Body of pancreas (tissue), 4 donors: ENCODE measurements around the gene KCNA10.

Experiments
- POLR2A ChIP-seq, 3 donors: fragments of 450-650 bp; IDR thresholded peaks; one replicate each; pipeline ENCODE4 v1.6.1; 2016; ENCODE audit warnings: antibody characterized with exemption in 3 of 3, mild to moderate bottlenecking in 2 of 3
- TF ChIP-seq, protein P1 (sequence below), 7 experiments: fragments of 450-650 bp in 4 of 7; fragments of 200-600 bp in 3 of 7; sonication (generic) in 3 of 7; IDR thresholded peaks; one replicate each; pipeline ENCODE4 v1.5.1; 2016 to 2019; ENCODE audit warnings: antibody characterized with exemption in 7 of 7

DNA sequence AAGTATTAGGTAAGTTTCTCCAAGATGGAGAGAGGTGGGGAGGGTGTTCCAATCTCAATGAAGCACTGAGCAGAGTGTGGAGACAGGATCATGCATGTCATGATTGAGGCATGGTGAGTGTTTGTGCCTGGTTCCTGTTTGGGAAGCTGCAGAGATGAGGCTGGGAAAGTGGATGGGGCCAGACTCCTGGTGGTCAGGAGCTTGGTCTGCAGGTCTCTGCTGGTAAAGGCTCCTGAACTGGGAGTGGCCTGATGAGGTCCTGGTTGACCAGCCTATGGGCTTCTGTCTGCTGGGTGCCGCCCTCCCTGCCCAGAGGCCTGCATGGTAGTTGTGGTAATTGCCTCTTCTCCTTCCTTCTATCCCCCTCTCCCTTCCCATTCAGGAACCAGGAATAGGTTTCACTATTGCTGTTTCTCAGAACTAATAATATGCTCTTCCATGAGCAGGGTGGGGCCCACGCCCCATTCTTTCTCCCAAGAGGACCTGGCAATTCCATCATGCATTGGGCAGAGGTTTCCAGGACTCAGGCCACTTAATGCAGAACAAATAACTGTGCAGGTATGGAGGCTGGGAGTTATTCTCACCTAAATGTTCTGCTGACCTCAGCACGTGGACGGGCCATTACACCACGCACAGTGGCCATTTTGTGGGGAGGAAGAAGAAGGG, 43.5 kb downstream of the KCNA10 start:
- TF ChIP-seq, protein P1, sequence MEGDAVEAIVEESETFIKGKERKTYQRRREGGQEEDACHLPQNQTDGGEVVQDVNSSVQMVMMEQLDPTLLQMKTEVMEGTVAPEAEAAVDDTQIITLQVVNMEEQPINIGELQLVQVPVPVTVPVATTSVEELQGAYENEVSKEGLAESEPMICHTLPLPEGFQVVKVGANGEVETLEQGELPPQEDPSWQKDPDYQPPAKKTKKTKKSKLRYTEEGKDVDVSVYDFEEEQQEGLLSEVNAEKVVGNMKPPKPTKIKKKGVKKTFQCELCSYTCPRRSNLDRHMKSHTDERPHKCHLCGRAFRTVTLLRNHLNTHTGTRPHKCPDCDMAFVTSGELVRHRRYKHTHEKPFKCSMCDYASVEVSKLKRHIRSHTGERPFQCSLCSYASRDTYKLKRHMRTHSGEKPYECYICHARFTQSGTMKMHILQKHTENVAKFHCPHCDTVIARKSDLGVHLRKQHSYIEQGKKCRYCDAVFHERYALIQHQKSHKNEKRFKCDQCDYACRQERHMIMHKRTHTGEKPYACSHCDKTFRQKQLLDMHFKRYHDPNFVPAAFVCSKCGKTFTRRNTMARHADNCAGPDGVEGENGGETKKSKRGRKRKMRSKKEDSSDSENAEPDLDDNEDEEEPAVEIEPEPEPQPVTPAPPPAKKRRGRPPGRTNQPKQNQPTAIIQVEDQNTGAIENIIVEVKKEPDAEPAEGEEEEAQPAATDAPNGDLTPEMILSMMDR (IDR thresholded peaks at IDR 0.05) = no peak
- TF ChIP-seq POLR2A (IDR thresholded peaks at IDR 0.05) = no peak
